Hematopoietic multipotent progenitor cell (in vitro differentiated cells): ENCODE measurements around the gene PPARGC1A. TPM values are rescaled to one million over a fixed set of nuclear protein-coding genes. Genes with fewer than 3 reads are reported as not detected.

Source experiments
- DNase-seq, 3 donors: peaks; one replicate each; pipeline ENCODE4 v3.0.0-alpha.2; 2011 to 2015; ENCODE audit warnings: low read depth in 2 of 3, low spot score in 2 of 3
- total RNA-seq: library from RNA; depleted of rRNA; stranded (reverse); fragments of >200 nt; gene quantifications from one replicate; pipeline ENCODE4 v1.2.3, GENCODE V29; 2012

Gene PPARGC1A, protein sequence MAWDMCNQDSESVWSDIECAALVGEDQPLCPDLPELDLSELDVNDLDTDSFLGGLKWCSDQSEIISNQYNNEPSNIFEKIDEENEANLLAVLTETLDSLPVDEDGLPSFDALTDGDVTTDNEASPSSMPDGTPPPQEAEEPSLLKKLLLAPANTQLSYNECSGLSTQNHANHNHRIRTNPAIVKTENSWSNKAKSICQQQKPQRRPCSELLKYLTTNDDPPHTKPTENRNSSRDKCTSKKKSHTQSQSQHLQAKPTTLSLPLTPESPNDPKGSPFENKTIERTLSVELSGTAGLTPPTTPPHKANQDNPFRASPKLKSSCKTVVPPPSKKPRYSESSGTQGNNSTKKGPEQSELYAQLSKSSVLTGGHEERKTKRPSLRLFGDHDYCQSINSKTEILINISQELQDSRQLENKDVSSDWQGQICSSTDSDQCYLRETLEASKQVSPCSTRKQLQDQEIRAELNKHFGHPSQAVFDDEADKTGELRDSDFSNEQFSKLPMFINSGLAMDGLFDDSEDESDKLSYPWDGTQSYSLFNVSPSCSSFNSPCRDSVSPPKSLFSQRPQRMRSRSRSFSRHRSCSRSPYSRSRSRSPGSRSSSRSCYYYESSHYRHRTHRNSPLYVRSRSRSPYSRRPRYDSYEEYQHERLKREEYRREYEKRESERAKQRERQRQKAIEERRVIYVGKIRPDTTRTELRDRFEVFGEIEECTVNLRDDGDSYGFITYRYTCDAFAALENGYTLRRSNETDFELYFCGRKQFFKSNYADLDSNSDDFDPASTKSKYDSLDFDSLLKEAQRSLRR
- total RNA-seq: not detected

DNA sequence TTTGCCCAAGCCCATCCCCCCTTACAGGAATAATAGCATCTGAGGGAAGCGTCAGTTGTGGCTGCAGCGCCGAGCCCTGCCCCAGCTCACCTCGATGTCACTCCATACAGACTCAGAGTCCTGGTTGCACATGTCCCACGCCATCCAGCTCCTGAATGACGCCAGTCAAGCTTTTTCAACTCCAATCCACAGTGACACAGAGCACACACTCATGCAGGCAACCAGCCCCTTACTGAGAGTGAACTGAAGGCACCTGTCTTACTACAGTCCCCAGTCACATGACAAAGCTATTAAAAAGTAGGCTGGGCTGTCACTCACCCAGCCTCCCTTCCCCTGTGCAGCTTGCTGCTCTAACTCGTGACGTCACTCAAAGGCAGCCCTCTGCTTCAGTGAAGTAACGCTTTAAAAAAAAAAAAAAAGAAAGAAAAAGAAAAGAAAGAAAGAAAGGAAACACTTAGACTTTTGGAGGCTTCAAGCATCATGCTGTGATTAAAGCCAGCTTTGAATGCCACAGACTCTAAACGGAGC lies at the start of gene PPARGC1A:
Gene PPARGC1A, minus strand, starts transcription at position 234 of the 528 bp plus-strand sequence. Its CDS starts 90 bp downstream, at position 144.
- peak in 2 of 3 donors; percentile 31 to 44 for DNase-seq

- DNase-seq: no peak
Measured at GRCh38 chr4:23938796-23939195, 48.9 kb upstream of the PPARGC1A start.

DNA sequence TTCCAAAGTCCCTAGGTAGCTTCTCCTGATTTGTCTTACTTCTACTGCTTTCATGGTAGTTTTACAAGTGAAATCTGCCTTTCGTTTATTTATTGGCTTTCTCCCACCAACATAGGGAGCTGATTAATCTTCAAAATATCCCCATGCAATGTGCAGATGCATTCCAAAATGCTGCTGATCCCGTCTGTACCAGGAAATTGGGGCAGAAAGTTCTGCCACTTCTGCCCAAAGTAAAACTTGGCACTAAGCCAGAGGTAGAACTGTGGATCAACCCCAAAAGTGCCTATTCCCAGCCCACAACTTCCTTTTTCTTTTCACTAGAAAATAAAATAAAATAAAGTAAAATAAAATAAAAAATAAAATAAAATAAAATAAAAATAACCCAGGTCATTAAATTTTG lies 47.3 kb upstream of the PPARGC1A start:
- DNase-seq: peak in 2 of 3 donors; percentile 5 to 14

GRCh38 chr4:23934915-23935314 lies 45.1 kb upstream of the PPARGC1A start:
- DNase-seq: no peak

- no peak for DNase-seq
Measured at GRCh38 chr4:23934223-23934622, 44.4 kb upstream of the PPARGC1A start.

GRCh38 chr4:23932901-23933308 lies 43.1 kb upstream of the PPARGC1A start:
- DNase-seq: no peak

DNA sequence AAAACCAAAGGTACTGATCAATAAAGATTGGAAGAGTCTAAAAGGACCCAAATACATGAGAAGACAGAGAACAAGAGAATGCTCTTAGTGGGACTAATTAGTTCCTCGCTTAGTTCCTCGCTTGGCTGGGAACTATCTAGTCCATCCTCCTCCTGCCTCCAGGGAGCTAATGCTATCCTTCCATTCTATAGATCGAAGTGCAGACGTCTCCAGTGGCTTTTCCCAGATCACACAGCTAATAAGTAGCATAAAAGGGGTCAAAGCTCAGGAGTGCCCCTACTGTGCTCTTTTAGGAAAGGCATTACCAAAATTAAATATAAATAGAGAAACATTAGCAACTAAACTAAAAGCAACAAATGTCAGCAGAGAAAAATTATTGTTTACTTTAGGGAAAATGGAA lies 42.3 kb upstream of the PPARGC1A start:
- DNase-seq: no peak

- no peak for DNase-seq
Measured at GRCh38 chr4:23931489-23931830, 41.6 kb upstream of the PPARGC1A start.

DNA sequence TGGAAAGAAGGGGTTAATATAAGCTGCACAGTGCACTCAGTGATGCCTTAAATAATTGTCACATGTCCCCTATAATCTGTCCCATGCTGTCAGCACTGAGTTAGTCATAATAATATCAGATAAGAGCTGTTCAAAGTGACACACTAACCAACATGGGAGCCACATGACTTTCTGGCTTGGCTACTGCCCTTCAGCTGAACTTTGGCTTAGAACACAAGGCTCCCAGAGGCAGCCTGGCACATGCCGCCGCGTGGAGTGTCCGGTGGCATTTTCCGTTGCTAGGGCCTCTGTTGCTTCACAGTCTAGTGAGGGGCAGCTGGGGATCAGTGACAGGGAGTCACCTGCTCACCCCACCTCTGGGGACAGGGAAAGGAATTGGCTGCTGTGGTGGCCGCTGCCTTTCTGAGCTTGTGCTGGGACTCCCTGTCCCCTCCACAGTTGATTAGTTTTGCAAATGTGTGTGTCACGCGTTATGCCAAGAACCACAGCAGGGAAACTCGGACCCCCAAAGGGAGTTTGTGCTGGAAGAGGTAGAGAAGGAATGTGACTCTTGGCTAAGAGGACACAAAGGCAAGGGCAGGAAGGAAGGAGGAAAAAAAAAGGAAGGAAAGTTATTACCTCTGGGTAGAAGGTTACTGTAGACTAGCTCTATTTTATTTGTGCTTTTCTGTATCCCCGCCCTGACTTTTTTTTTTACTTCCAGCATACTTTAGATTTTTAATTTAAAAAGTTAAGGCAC lies 41.1 kb upstream of the PPARGC1A start:
- no peak for DNase-seq

GRCh38 chr4:23929248-23929647 lies 39.4 kb upstream of the PPARGC1A start:
- DNase-seq: no peak

- no peak for DNase-seq
Measured at GRCh38 chr4:23924556-23924955, 34.7 kb upstream of the PPARGC1A start.

- no peak for DNase-seq
Measured at GRCh38 chr4:23923840-23924239, 34.0 kb upstream of the PPARGC1A start.

DNA sequence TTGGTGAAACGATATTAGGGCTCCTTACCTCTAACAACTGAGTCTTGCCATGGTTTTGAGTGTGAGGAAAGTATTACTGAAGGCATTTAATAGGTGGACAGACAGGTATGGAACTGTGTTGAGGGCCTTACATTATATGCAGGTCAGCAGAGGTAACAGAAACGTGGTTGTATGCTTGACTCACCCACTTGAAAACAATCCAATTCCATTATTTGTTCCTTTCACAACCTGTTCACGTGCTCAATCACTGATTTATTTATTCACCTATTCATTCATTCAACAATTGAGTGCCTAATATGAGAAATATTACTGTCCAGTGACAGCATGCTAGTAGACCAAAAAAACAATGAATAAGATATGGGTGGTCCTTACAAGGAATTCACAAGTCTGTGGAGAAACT lies 33.3 kb upstream of the PPARGC1A start:
- DNase-seq: no peak

GRCh38 chr4:23922541-23923111 lies 32.8 kb upstream of the PPARGC1A start:
- DNase-seq: no peak

GRCh38 chr4:23922013-23922412 lies 32.2 kb upstream of the PPARGC1A start:
- DNase-seq: no peak

GRCh38 chr4:23921447-23921845 lies 31.6 kb upstream of the PPARGC1A start:
- DNase-seq: no peak

- DNase-seq: no peak
Measured at GRCh38 chr4:23920716-23921446, 31.0 kb upstream of the PPARGC1A start.

DNA sequence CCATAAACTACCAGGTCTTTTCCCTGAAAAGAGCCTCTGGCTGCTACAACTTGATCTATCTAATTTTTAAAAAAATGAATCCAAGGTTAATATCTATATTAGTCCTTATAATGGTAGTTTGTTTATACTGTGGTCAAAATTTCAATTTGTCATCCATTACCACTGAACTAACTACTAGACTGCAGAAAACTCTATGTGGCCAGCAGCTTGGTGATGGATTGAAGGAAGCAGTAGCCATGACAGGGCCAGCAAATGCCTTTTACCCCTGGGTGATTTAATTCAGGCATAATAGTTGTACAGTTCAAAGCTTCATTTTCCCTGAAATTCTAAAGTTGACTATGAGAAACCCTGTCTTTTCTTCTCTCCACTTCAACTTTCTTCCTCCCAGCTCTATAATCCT lies 30.4 kb upstream of the PPARGC1A start:
- no peak for DNase-seq

- DNase-seq: no peak
Measured at GRCh38 chr4:23916282-23916681, 26.4 kb upstream of the PPARGC1A start.
